ENCODE measurements around the gene ACTR5.

- TF ChIP-seq CREB1 (IDR thresholded peaks at IDR 0.05; ENCODE audit: low read depth) = no peak
- TF ChIP-seq ZBTB7A (IDR thresholded peaks at IDR 0.05; ENCODE audit: low read depth) = no peak
- no peak for TF ChIP-seq USF1 (IDR thresholded peaks at IDR 0.05)
- TF ChIP-seq REST (IDR thresholded peaks at IDR 0.05; ENCODE audit: low read depth) = no peak
- no peak for TF ChIP-seq CEBPB (IDR thresholded peaks at IDR 0.05)
- no peak for TF ChIP-seq EP300 (IDR thresholded peaks at IDR 0.05; ENCODE audit: borderline replicate concordance)
Measured at GRCh38 chr20:38759106-38759505, 10.8 kb downstream of the ACTR5 start.

Measured in Ishikawa (cell line).